UCSD-AML1 (cell line): ENCODE results near the gene OLFM2.
"Not testable (repeated sequence)": the region's sequence is repeated elsewhere in the genome, so short reads cannot be mapped to it uniquely, and the experiment has no call there.

ENCODE experiments used
- DNase-seq: peaks from one replicate; lab custom pipeline; 2025; ENCODE audit not compliant: unreplicated experiment; lab: John Stamatoyannopoulos, UW

The OLFM2 gene

DNA sequence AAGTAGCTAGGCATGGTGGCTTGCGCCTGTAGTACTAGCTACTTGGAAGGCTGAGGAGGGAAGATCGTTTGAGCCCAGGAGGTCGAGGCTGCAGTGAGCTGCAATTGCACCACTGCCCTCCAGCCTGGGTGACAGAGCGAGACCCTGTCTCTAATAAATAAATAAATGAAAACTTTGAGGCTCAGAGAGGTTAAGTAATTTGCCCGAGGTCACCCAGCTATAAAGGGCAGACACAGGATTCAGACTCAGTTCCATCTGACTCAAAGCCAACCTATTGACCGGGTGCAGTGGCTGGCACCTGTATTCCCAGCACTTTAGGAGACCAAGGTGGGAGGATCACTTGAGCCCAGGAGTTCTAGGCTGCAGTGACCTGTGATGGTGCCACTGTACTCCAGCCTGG, 7.4 kb upstream of the OLFM2 start:
- no peak for DNase-seq

DNA sequence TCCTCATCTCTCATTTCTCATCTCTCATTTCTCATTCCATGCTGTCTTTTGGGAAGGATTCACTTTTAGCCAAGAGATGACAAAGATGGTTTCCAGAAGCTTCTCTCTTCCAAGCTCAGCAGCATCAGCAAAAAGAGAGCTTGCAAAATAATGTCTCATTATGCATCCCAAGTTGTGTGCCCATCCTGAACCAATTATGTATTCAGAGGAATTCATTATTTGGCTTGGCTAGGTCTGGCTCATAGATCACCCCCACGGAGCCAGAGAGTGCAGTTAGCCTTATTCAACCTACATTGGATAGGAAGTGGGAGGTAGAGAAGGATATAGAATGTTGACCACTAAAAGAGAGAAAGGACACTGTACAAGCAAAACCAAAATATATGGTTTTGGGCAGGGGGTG, 5.4 kb upstream of the OLFM2 start:
- DNase-seq: no peak

DNA sequence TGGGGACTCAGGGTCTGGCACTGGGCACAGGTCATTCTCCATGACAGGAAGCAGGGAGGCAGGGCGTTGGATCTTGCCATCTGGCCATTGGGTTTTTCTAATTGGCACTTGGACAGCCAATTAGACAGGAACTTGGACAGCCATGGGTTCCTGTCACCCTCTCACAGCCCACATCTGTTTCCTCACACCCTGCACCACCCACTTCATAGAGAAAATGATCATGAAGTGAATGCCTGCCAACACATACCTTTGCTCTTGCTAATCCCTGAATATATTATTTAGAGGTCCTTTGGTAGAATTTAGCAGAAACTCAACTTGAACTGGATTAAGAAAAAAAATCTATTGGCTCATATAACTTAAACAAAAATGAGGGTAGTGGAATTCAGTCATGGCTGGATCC, 4.9 kb upstream of the OLFM2 start:
- no peak for DNase-seq

DNA sequence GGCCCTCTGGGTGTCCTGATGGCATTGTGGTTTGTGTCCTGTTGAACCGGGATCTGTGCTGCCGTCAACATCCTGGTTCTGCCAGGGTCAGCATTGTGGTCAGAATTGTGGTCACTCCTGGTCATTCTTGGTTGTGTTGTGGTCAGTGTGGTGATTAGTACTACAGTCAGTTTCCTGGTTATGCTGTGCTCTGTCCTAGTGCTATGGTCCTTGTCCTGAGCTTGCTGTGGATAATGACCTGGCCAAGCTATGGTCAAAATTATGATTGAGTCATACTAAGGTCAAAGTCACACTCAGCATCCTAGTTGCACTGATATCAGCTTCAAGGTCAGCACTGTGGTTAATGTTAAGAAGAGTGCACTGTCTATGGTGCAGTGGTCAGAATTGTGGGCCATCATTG, 4.5 kb upstream of the OLFM2 start:
- DNase-seq: no peak

DNA sequence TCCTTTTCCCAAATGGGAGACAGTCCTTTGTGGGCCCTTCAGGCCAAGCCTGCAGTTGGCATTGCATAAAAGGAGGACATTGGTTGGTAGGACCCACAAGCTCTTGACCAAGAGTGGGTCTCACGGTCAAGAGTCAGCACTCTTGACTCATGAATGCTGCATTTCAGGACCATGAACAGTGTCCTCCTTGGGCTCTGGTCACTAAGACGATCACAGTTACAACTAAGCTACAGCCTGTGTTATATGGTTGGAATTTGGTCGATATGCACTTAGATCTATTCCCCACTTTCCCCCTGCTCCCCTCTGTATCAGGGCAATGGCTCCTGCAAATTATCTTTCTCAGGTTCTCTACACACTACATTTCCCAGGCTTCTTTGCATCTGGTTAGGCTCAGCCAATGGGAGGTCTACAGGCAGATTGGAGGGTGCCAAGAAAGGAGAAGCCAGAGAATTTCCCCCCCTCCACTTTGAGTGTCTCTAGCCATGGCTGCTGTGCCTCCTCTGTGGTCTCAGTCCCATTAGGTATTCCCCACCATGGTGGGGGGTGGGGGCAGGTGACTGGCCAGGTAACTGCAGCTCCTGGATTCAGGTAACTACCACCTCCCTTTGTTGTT, 3.1 kb upstream of the OLFM2 start:
- DNase-seq: no peak

DNA sequence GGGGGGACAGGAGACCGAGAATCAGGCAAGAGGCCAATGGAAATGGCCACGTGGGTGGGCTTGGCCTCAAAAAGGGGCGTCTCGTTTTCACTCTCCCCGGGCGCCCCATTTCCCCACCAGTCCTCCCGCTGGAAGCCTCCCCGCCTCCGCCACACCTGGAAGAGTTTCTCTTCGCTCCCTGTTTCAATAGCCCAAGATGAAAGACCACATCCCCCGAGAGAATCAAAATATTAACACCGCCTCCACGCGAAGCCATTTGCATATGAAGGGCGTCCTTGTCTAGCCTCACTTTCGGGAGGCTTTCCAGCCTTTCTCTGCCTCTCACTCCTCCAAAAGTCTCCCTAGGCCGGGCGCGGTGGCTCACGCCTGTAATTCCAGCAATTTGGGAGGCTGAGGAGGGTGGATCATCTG, 691 bp upstream of the OLFM2 start:
- no peak for DNase-seq

DNA sequence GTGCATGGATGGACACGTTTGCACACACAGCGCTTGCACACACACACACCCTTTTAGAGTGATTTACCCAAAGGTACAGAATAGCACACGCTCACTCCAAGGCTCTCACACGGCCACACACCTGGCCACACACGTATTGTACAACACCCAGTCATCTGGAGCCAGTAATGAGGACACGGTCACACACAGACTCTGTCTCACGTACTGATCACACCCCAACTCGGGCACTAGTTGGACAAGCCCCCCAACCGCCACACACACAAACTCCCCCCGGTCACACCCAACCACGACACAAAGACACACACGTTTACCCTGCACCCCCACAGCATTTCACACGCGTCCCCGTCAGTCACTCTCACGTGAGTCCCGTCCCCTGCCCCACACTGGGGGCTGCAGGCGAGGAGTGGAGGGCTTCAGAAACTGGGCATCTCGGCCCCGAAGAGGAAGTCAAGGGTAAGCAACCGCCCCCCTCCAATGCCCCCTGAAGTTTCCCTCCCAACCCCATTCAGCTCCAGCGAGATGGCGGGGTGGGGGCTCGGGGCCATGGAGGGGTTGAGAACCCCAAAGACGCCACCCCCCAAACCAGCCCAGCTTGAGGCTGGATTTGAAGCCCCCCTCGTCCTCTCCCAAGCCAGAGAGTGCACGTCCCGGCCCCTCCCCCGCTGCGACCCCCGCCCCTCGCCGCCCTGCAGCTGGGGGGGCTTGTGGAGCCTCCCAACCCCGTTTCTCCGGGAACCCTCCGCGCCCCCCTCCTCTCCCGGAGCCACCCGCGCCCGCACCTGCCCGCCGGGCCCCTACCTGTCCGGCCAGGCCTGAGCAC, 599 bp downstream of the OLFM2 start:
- DNase-seq: no peak

DNA sequence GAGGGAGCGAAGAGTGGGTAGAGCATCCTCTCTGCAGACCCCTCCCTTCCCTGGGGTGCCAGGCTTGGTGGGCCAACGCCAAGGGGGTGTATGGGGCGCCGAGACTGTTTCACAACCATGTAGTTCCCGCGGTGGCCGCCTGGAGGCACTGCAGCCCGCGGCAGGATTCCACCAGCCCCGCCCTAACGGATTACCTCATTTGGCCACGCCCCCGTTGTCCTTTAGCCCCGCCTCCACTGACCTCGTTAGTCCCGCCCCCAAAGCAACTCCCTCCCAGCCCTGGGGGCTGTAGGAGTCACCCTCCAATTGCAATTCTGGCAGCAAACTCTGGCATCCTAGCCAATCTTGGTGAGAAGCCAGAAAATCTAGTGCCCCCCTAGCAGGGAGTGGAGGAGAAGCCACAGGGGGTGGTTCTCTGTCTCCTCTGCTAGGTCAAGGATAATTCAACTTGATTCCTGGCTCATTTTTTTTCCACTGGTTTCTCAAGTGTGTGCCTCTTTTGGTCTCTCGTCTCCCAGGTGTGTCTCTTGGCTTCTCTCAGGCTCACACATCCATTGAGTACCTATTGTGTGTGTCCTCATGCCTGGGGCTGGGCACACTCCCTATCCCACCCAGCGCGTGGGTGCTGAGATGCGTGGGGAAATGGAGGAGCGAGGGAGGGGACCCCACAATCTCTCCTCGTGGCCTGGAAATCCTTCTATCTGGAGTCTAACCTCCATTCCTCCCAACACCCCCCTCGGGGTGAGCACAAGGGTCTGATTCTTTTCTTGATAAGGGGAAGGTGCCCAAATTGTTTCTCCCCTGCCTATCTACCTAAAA, 2.0 kb downstream of the OLFM2 start:
- DNase-seq: peak; percentile 75

DNA sequence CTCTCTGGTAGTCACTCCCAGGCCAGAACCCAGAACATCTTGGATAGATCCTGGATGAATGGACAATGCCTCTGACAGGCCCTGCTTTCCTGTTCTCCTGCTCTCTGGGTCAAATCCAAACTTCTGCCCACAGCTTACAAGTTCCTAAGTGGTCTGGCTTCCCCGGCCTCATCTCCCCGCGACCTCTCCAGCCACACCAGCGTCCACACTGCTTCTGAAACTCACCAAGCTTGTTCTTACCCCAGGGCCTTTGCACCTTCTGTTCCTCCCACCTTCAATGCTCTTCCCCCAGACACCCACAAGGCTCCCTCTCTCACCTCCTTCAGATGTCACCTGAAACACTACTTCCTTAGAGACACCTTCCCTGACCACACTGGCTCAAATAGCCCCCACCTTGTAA, 3.5 kb downstream of the OLFM2 start:
- no peak for DNase-seq

DNA sequence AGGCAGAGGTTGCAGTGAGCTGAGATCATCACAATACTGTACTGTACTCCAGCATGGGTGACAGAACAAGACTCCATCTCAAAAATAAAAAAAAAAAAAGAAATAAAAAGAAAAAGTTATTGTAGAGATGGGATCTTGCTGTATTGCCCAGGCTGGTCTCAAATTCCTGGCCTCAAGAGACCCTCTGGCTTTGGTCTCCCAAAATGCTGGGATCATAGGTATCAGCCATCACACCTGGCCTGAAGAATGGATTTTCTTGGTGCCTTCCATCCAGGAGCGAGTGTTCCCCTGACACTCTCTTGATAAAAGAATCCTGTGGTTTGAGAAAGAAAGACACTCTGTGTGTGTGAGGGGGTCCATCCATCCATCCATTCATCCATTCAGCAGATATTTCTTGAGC, 4.7 kb downstream of the OLFM2 start:
- no peak for DNase-seq

DNA sequence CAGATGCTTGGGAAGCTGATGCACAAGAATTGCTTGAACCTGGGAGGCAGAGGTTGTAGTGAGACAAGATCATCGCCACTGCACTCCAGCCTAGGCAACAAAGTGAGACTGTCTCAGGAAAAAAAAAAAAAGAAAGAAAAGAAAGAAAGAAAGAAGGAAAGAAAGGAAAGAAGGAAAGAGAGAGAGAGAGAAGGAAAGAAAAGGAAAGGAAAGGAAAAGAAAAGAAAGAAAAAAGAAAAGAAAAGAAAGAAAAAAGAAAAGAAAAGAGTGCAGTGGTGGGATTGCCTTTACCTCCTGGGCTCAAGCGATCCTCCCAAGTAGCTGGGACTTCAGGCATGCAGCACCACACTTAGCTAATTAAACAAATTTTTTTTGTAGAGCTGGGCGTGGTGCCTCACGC, 12.9 kb downstream of the OLFM2 start:
- DNase-seq: no peak

DNA sequence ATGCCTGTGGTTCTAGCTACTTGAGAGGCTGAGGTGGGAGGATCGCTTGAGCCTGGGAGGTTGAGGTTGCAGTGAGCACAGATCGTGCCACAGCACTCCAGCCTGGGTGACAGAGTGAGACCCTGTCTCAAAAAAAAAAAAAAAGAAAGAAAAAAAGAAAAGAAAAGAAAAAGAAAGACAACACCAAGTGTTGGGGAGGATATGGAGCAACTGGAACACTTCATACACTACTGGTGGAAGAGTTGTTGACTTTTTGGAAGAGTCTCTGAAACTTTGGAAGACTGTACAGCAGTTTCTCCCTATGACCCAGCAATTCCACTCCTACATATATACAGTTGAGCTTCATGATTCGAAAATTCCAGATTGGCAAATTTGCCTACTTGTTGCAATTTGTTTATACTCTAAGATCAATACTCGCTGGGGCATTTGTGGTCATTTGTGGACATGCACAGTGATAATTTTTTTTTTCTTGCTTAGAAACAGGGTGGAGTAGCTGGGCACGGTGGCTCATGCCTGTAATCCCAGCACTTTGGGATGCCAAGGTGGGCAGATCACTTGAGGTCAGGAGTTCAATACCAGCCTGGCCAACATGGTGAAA, 13.4 kb downstream of the OLFM2 start:
- not testable (repeated sequence) for DNase-seq

DNA sequence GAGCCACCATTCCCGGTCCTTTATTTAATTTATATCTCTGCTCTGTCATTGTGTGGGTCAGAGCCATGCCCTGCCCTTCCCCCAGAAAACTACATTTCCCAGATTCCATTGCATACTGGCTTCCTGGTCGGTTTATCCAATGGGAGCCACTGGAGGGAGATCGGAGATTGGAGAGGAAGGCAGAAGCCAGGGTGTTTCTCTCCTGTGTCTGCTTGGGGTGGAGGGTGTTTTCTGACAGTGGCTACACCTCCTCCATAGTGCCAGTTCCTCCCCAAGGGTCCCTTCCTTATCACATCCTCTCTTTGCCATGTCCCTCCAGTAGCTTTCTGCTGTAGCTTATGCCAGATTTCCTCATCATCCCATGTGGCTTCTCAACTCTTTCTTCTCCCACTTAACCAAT, 19.0 kb downstream of the OLFM2 start:
- peak; percentile 30 for DNase-seq

DNA sequence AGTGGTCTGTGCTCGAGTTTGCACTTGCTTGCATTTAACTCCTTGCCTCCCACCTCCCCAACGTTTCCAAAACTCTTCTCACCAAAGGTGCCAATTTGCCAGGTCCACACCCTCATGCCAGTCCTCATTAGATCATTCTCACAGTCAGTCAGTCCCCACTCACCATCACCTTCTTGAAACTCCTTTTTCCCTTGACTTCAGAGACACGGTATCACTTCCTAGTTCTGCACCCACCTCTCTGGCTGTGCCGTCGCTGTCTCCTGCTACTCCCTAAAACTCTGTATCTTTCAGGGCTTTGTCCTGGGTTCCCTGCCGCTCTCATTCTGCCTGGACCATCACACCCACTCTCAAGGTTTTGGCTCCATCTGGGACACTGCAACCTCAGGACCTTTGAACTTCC, 19.6 kb downstream of the OLFM2 start:
- DNase-seq: no peak

DNA sequence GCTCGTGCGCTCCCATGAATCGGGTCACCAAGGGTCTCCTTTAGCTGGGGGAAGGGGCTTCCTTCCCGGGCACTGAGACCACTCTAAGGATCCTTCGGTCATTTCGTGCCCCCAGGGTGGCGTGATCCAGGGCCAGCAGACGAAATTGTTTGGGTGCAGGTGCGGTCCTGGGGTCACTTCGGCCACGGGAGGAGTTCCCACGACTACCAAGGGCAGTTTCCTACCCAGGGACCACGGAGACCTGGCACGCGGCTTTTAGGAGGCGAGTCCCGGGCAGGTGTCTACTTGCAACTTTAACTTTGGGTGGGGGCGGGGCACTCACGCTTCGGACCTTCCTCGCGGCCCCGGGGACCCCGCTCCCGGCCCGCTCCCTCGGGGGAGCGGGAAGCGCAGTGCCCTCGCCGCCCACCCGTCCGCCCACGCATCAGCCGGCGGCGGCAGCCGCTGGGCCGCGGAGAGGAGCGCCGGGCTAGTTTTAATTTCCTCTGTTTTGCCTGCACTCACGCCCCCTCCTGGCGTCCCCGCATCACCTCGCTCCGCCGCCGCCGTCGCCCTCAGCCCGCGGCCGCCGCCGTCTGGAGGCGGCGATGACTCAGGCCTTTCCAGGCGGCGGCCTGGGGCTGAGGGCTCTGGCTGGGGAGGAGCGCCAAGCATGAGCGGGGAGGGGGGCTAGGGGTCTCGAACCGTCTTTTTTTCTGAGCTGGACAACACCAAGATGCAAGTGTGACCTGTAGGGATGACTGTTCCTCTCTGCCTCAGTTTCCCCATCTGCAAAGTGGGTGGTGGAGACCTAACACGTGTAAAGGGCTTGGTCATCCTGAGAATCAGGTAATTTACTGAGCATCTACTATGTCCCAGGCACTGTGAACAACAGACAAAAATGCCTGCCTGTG, 21.8 kb downstream of the OLFM2 start:
- peak; percentile 89 for DNase-seq

DNA sequence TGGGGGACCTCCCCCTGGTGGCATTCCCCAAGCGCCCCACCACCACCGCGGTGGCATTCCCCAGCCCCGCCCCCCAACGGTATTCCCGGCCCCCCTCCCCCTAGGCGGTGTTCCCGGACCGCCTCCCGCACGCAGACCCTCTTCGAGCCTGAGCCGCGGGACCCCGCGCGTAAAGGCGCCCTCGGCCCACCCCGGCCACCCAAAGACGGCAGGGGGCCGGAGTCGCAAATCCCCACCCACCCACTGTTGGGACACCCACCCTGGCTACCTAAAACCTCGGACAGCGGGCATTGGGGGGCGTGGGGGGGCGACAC, 22.4 kb downstream of the OLFM2 start:
- no peak for DNase-seq

DNA sequence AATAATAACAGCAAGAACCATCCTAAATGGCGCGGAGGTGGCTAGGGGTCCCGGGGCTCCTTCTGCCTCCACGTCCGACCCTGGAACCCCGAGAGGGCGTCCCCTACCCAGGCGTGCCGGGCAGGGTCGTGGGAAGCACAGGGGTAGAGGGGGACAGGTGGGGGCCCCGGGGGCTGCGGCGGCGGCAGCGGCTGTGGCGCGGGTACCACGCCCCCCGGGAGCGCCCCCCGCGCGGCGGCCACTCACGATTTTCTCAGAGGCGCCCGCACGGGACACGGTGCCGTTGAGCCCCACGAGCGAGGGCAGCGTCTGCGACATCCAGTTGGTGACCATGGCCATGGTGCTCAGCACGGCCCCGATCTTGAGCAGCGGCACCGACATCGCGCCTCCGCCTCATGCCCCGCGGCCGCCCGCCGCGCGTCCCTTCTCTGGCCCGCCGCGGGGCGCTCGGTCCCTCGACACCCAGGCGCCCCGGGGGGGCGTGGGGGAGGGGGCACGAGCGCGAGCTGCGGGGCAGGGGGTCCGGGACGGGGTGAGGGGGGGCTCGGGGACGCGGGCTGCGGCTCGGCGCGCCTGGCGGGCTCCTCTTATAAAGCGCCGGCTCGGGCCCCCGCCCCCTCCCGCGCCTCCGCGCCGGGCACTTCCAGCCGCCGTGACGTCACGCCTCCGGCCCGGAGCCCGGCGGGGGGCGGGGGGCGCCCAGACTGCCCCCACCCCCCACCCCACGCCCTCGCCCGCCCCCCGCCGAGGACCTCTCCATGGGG, 22.9 kb downstream of the OLFM2 start:
- DNase-seq: no peak

DNA sequence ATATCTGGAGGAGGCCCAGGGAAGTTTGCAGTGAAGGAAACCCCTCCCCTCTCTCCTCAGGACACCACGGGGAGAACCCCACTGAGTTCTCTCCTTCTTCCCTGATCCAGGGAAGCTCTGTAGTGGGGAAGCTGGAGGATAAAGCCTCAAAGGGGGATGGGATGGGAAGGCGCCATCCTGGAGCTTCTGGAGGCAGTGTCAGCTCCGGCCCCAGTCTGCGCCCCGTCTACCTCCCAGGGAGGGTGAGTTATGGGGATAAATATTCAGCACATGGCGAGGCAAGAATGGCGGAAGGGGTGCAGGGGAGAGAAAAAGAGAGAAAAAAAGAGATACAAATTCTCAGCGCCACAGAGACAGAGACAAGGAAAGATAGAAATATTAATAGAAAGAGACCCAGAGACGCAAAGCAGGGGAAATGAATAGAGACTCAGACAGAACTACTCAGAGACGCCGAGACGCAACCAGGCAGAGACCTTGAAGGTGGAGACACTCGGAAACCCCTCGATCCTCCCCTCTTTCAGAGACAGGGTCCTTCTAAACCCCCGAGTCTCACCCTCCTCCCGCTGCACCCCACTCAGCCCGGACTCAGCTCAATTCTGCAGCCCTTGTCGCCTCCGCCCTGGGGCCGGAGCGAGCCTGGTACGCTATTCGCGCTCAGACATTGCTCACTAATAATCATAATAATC, 23.6 kb downstream of the OLFM2 start:
- DNase-seq: no peak

DNA sequence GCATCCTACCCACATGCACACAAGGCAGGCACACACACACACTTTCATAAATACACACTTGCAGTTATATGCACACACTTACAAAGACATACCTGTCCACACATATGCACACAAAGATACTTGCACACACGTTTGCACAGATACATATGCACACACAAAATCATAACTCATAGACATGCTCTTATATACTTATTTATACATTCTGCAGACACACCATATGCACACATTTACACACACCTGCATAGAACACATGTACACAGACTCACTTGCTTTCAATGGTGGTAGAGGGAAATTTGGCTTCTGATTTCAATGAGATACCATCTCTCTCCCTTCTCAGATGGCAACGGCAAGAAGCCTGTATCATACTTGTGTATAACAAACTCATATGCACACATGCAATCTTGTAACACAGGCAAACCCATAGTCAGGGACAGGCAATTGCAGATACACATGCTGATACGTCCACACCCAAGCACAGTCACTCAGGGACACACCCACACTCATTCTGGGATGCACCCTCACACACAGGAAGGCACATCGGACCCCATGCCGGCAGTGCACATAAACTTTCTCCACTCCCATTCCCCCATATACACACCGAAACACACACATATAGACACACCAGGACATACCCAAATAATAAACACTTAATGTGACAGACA, 24.7 kb downstream of the OLFM2 start:
- DNase-seq: no peak
